HG03097 (cell line): ENCODE results near the gene RHBDD2.

Experiments
- ATAC-seq: cut with Tn5 transposase; IDR thresholded peaks from one replicate; pipeline ENCODE4 v1.9.1; 2021; ENCODE audit not compliant: unreplicated experiment, low FRiP score

RHBDD2 gene

DNA sequence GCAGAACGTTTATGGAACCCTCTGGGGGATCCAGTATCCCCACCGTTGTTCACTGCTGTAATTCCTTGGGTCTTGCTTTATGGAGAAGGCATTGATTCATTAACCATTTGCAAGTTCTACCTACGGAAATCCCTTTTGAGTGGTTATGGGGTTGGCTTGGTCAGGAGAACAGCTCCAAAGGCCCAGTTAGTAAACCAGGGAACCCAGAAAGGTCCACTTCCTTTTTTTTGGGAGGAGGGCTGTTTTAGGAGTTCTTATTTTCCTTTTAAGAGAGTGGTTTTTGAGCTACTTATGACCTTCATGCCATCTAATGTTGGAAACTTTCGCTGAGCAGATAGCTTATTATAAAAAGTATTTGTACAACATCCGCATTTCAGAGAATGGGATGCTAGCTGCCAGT is 37.4 kb downstream of the RHBDD2 start:
- no peak for ATAC-seq

DNA sequence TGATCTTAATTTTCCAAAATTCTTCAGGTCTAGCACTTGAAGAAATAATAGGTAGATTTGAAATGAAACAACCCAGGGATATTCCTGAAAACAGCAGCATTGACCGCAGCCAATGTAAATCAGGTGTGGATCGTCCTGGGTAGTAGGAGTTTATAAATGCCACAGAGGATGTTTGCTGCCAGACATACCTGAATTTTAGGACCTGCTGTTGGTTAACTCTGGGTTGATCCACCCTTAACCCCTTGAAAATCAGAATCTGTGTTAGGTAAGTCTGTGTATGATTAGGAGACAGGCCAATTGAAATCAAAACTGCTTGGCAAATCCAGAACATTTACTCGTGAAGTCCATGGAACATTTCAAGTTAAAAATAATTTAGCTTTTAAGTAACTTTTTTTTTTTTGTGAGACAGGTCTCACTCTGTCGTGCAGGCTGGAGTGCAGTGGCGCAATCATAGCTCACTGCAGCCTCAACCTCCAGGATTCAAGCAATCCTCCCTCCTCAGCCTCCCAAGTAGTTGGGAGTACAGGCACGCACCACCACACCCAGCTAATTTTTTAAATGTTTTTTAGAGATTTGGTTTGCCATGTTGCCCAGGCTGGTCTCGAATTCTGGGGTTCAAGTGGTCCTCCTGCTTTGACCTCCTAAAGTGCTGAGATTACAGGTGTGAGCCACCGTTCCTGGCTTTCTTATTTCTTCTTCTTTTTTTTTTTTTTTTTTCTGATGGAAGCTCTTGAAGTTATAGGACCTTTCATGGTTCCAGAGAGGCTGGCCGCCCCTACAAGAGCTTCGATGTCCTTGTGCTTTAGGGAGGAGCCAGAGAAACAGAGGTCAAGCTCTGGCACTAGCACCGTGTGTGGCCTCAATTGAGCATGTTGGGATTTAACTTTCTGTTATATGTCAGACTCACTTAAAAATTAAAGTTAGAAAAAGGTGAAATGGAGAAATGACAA is 38.1 kb downstream of the RHBDD2 start:
- ATAC-seq, result no peak

DNA sequence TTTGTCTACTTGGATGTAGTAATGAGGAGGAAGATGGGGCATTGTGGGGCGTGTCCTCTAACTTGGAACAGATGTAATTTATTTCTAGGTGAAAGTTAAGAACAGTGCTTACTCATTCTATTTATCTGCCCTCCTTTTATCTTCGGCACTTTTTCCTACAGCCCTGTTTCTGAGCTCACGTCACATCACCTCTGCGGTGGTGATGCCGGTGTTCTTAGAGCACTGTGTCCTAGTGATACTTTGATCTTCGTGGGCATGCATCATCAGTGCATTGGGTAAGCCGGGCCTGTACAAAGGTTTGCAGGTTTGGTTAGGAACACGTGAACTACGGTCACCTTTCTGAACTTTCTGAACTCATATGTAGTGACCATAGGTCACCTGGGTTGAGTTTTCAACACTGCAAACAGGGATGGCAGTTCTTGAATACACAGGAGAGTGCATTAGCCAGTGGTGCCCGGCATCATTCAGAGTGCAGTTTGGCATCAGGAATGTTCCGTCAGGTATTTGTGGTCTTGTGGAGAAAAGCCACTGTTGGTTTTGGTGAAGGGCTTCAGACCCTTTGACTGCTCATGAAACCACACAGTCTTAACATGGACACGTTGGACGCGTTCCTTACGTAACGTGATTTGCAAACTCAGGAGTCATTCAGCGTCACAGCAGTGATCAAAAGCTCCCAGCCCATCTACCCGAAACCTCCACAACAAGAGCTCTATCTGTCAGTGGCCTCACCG is 41.8 kb downstream of the RHBDD2 start:
- ATAC-seq, result no peak

DNA sequence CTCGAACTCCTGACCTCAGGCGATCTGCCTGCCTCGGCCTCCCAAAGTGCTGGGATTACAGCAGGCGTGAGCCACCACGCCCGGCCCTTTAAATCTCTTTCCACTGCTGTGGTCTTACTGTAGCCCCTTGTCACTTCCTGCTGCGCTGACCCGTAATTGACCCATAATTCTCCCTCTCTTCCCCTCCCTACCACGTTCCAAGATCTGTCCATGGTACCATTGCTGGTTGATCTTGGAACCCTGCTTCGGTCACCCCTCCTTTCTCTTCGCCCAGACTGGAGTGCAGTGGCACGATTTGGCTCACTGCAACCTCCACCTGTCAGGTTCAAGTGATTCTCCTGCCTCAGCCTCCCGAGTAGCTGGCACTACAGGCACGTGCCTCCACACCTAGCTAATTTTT is 42.6 kb downstream of the RHBDD2 start:
- ATAC-seq, result no peak

DNA sequence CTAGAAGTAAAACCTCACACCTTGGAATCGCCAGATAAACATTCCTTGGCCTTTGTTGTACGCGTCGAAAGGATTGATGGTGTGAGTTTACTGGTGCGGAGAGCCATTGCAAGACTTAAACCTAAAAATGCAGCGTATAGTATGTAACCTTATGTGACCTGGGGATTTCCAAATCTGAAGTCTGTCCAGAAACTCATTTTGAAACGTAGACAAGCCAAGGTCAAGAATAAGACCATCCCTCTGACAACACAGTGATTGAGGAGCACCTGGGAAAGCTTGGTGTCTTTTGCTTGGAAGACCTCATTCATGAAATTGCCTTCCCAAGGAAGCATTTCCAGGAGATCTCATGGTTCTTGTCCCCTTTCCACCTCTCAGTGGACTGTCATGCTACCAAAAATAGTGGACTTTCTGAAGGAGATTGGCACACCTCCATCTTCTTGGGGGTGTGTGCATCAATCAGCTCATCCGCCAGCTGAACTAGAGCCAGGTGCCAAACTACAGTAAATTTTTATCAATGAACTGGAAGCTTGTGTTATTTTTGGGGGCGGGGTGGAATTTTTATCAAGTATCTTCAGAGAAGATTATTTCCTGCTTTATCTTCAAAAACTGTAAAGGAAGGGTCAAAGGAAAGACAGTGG is 44.3 kb downstream of the RHBDD2 start:
- no peak for ATAC-seq

DNA sequence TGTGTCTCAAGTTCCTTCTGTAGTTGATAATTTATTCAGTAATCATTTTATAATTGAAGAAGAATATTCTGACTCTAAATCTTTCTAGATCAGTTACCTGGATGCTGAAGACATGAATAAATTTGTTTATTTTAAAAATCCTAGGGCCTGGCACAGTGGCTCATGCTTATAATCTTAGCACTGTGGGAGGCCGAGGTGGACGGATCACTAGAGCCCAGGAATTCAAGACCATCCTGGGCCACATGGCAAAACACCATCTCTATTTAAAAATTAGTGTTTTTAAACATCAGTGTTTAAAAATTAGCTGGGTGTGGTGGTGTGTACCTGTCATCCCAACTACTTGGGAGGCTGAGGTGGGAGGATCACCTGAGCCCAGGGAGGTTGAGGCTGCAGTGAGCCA is 45.4 kb downstream of the RHBDD2 start:
- ATAC-seq, result no peak

DNA sequence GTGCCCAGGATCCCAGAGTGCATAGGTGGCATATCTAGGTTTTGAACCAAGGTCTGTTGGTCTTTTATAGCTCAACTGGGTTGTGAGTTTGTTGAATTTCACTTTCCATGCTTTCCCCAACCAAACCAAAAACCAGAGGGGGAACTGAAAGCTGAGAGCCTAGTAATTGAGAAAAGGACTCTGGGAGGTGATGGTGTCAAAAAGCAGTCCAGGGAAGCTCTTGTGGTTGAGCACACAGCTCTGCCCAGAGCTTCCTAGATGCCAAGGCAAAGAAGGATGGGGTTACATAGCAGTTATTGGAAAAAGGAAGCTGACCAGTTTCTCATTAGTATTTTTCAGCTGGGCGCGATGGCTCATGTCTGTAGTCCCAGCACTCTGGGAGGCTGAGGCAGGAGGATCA is 46.1 kb downstream of the RHBDD2 start:
- ATAC-seq, result no peak

DNA sequence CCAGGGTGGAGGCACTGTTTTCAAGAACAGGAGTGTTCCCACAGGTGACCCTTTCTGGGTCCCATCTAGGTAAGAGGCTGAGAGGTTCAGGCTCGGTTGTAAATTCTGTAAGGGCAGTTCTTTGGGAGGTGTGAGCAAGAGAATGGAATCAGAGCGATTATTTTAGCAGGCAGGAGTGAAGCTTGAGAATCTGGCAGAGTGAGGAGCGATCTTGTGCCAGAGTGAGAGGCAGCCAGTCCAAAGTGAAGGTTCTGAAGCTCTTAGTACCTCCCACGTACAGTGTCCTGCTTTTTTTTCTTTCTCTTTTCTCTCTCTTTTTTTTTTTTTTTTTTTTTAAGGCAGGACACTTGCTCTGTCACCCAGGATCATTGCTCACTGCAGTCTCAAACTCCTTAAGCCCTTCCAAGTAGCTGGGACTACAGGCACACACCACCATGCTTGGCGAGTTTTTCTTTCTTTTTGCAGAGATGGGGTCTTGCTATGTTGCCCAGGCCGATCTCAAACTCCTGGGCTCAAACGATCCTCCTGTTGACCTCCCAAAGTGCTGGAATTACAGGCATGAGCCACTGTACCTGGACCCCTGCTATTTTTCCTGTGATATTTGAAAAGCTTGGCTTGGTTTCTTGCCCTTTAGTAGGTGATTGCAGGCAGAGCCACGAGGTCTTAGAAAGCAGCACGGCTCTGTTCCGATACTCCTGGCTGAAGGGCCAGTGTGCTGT is 47.0 kb downstream of the RHBDD2 start:
- no peak for ATAC-seq

DNA sequence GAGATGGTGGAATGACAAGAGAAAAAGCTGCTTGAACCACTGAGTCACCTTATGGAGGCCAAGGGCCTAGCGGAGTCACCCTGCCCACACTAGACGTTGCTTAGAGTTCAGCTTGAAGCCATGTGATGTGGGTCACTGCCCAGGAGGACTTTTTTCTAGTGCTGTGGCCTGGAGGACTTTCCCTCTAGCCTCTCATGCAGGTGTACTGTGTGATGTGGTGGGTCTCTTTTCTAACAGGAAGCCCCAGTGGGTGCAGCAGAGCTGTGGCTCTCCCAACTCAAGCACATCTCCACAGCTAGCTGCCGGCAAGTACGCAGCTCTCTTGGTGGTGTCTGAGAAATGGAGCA is 49.7 kb downstream of the RHBDD2 start:
- no peak for ATAC-seq

DNA sequence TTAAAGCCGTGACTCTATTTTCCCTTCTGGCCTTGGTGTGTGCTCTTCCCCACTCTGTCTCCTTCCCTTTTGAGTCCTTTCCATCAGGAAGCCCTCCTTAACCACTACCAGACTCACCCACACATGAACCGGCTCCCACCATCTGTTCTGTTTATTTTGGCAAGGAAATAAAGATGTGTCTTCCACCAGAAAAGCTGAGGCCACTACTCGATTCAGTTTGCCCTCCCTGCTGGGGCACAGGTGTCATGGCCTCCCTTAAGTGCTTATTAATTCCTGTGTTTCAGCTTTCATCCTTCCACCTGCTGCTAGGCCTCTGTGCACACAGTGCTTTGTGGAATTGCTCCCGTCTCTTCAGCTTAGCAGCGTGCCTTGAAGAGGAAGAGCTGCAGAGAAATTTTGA is 52.8 kb downstream of the RHBDD2 start:
- ATAC-seq, result no peak

DNA sequence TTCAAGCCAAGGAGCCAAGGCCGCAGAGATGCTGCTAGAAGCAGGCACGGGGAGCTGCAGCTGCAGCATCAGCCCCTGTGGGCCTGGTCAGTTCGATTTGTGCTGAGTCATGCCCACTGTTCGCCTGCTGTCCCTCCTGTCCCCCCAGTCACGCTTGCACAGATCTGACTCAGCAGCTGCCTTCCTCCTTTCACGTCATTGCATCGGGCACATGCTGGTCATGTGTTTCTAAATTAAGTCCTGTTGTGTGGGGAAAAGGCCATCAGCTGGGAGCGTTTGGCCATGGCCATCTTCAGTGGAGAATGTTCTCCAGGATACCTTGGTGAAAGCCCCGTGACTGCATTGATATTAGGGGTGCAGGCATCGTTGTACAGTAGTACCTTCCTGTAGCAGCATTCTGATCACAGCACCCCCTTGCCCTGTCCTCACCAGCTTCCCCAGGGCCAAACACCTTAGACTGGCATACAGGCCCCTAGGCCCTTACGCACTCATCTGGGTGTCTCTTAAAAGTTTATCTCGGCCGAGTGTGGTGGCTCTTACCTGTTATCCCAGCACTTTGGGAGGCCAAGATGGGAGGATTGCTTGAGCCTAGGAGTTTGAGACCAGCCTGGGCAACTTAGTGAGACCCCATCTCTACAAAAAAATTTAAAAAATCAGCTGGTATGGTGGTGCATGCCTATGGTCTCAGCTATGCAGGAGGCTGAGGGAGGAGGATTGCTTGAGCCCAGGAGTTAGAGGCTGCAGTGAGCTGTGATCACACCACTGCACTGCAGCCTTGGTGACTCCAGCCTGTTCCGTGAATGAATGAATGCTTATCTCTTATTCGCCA is 59.3 kb downstream of the RHBDD2 start:
- no peak for ATAC-seq
